Eye (tissue), 1 donor: ENCODE results near the gene GYS2.
A peak's percentile ranks its signal among the peaks of the same experiment; 100 is the strongest.

Experiments used
- DNase-seq: peaks from one replicate; pipeline ENCODE4 v3.0.0-alpha.2; 2015

Gene GYS2

DNA sequence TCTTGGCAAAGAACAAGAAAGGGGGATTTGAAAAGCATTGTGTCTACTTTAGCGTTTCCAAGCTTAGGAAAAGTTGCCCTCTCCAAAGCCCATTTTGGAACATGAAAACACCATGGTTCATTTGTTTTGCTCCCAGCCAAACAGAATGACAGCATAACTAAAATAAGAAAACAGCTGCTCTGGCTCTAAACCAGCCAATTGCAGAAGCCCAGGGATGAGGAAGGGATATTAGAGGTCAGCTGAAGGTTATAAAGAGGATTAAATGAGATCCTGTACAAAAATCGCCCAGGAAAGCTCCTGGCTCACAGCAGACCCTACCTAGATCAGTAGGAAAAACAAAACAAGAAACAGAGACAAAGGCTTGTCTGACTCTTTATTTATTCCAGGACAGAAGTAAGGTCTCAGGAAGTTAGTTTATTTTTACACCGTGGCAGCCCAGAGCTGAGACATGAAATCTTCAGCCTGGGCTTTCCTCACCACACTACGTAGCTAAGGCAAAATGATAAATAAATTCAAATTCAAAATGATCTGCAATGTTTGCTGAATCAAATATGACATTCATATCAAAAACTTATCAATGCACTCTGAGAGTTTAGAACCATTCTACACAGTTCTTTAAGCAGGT, 52.7 kb downstream of the GYS2 start:
- peak; percentile 42 for DNase-seq

DNA sequence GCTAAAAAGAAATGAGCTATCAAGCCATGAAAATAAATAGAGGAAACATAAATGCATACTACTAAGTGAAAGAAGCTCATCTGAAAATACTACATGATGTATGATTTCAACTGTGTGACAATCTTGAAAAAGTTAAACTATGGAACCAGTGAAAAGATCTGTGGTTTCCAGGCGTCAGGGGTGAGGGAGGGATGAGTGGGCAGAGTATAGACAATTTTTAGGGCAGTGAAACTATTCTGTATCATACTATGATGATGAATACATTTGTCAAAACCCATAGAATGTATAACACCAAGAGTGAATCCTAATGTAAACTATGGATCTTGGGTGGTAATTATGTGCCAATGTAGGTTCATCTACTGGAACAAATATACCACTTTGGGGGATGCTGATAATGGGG, 57.2 kb downstream of the GYS2 start:
- no peak for DNase-seq

- DNase-seq: no peak
Measured at GRCh38 chr12:21546716-21547115, 57.9 kb downstream of the GYS2 start.

DNA sequence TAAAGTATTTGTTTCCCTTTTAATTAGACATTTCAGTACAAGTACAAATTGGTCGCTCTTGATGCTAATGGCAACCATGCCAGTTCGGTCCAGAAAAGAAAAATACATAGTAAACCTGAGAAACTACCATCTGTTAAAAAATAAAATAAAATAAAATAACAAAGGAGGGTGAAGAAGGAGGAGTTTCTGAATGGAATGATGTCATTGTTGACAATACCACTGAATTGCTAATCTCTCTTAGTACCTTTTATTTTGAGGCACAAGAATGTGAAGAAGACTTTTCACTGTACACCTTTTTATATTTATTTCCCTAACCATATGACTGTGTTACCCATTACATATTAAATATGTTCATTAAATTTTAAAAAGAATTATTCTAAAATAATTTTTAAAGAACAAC, 59.1 kb downstream of the GYS2 start:
- DNase-seq: no peak

DNA sequence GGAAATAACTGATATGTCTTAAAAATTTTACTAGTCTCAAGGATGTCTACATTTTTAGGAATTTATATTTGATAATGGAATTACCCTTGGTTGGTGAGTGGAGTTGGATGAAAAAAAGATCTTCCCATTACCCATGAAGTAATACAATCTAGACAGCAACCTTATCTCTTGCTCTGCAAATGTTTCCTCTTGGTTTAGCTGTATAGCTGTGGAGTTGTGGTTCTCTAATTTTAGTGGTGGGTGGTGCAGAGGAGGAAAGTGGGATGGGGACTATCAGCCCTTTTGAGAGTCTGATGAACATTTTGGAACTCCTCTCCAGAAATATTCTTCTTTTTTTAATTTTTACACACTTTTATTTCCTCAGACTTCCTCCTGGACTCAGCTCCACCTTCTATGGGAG, 61.5 kb downstream of the GYS2 start:
- no peak for DNase-seq

DNA sequence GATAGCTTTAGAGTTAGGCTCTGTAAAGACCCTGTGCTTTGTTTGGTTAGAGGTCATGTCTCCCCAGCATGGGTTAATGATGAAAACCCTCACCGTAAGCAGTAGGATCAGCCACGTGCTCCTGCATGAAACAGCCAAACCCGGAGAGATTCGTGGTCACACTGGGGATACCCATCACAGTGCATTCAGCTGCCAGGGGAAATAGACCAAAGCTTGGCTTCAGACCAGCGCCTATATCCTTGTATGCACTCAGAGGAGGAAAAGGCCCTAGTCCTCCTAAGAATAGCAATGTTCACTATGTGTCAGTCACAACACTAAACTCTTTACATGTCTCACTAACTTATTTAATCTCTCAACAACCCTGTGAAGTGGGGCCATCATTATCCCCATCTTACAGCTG, 62.2 kb downstream of the GYS2 start:
- DNase-seq: no peak

GRCh38 chr12:21541773-21542172, 62.9 kb downstream of the GYS2 start:
- no peak for DNase-seq

DNA sequence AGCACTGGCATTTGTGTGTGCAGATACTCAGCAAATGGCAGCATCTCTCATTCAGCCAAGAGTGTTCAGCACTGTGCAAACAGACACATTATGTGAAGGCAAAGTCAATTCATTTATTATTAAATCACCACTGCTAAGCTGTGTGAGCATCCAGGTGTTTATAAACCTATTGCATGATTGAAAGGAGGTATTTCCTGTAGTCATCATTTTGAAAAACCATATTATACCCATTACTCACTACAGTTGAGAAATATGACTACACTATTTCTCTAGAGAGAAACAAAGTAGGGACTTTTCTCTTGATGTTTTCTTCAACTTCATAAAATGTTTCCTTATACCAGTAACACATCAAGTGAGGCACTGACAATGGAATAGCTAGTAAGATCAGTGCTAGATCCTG, 64.8 kb downstream of the GYS2 start:
- no peak for DNase-seq

DNA sequence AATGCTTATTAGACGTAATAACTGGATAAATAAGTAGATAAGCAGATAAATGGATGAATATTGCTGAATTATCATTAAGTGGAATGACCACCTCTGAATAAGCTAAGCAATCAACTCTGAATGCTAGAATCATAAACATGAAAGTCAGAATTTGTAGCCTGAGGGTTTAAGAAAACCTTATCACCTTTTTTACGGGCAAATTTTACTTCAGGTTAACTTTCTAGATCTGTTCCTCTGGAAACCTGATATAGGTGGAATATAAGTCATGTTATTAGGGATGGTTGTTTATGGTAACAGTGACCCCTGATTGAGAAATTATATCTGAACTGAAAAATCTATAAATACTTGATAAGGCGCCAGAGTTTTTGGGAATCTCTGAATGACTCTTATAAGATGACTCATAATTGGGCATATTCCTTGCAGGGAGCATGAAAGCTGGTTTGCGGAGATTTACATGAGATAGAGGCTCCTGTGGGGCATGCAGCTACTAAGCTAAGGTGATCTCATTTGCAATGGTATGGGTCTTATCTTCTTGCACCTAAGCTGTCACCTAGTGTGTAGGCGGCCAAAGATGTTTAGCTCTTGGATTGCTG, 66.5 kb downstream of the GYS2 start:
- DNase-seq: no peak

DNA sequence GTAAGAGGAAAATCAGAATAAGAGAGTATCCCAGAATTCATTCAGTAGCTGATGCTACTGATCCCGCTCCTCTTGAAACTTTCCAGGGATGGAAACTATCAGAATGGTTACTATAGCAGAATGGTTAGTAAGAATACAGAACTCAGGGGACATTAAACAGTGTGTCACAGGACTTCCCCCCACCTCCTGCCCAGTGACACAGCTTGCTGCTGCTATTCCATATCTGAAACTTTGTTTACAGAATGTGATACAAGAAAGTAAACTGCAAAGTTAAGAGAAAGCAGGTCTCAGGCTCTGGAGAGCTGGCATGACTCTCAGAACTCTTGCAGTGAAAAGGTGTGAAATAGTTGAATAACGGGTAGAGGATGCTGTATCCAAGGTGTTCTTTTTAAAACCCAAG, 75.2 kb downstream of the GYS2 start:
- no peak for DNase-seq

- peak; percentile 73 for DNase-seq
Measured at GRCh38 chr12:21528953-21529352, 75.7 kb downstream of the GYS2 start.

DNA sequence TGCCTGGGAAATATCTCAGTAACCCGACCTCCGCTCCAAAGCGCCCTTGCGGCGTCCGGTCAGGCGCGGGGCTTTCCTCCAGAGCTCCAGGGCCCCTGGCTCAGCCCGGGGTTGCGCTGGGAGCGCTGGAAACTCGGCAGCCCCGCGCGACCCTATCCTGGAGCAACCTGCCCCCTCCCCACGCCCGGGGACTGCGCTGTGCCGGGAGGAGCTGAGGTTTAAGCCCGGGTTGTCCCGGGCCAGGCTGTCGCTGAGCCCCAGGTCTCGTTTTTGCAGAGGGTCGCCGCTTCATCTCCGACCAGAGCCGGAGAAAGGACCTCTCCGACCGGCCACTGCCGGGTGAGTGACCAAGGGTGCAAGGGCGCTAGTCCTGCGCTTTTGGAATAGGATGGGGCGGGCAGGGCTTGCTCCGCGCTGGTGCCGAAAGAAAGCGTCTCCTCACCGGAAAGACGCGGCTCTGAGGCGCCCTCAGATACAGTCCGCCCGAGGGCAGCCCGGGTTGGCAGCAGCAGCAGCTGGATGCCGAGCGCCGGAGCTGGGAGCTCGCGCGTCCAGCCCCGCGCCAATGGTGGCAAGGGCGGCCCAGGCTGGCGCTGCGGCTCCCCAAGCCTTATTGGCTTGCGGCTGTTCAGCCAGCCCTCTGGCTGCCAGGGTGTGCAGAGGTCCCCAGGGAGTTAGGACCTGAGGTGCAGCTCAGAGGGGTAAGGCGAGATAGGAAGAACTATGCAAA, 77.0 kb downstream of the GYS2 start:
- peak; percentile 80 for DNase-seq

GRCh38 chr12:21526721-21527345, 77.8 kb downstream of the GYS2 start:
- DNase-seq: no peak

DNA sequence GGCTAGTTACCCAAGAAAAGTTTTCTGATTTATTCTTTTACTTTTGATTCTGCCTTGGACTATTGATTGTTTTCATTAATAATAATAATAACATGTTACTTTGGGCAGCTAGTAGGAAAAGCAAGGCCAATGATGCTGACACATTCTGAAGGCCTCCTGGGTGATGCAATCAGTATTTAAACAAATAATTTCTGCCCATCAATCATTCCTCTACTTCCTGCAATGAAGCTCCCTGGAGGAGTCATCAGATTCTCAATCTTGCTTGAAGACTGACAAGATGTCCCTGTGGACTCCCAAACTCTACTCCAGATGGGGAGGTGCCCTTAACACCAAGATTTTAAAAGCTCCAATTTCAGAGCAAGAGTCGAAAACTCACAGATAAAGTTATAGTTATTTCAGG, 78.6 kb downstream of the GYS2 start, which contains the start of gene SPX:
Gene SPX (plus strand): TSS at position 244 of the 400 bp plus-strand sequence. CDS start 177 bp downstream, outside the sequence.
- peak; percentile 3 for DNase-seq

GRCh38 chr12:21523148-21523547, 81.5 kb downstream of the GYS2 start:
- no peak for DNase-seq

DNA sequence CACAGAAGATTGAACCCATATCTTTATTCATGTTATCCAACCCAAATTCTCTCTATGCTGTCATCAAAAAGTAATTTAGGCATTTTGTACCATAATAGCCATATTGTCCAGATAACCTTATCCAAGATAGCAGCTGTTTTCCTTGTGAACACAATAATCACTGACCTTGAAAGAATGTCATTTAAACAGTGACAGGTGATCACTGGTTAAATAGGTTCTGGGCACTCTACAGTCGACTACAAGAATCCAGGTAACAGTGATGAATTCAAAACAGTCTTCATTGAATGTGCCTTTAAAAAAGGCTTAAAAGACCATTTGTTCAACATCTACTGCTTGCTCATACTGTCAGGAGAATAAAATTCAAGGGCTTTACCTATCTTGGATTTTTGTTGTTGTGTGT, 83.1 kb downstream of the GYS2 start:
- peak; percentile 6 for DNase-seq

- DNase-seq: no peak
Measured at GRCh38 chr12:21518451-21518850, 86.2 kb downstream of the GYS2 start.

DNA sequence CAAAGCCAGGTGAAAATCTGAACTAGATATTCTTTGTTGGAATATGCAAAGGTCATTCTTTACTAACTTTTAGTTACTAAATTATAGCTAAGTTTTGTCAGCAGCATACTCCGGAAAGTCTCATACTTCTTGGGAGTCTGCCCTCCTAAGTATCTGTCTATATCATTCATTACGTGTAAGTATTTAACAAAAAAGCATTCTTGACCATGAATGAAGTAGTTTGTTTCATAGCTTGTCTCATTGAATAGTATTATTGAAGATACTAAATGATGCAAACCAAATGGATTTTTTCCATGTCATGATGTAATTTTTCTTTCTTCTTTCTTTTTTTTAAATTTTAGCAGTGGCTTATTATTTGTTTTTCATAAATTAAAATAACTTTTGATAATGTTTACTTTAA, 88.4 kb downstream of the GYS2 start:
- no peak for DNase-seq

- DNase-seq: no peak
Measured at GRCh38 chr12:21509768-21510167, 94.9 kb downstream of the GYS2 start.

GRCh38 chr12:21507849-21508248, 96.8 kb downstream of the GYS2 start:
- no peak for DNase-seq

DNA sequence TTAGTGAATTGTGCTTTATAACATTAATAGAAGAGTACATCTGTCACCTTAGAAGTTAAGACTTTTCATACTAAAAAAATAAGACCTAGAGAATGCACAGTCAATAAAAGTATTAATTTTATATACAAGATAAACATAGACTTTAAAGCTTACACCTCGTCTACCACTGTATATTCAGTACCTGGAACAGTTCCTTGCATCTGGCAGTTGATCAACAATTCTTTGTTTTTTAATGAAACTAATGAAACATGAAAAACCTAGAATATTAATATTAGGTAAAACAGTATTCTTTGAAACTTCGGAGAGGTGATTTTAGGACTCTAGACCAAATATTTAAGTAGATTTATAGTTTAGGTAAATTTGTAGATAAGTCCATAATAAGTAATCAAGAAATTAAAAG, 98.8 kb downstream of the GYS2 start:
- DNase-seq: no peak

DNA sequence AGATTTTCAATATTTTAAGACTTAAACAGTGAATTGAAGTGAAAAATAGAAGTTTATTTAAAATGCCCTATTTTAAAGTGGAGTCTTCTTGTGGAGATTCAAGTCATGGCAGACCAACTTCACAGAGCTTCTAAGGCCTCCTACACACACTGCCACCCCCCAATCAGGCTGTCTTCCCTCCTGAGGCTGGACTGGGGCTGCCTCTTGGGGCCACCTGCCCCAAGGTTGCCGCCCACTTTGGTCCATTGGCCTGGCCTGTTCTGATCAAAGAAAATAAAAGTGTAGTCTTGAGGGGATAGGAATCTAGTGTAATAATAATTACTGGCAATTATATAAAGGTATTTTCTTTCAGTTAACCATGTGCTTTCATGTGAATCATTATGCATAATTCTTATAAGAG, 101.8 kb downstream of the GYS2 start:
- peak; percentile 4 for DNase-seq

GRCh38 chr12:21502164-21502496, 102.5 kb downstream of the GYS2 start:
- no peak for DNase-seq
